MM.1S (cell line): ENCODE data around the gene FOXP4.

ENCODE experiments used
- EZH2 ChIP-seq: fragments of 300-600 bp; sonication (generic); optimal IDR thresholded peaks from 2 replicates; pipeline ENCODE3; 2017; ENCODE audit warnings: low read depth, mild to moderate bottlenecking, antibody characterized with exemption, low read length, mixed read lengths
- EZH2phosphoT487 ChIP-seq: fragments of 300-600 bp; sonication (generic); IDR thresholded peaks from 2 replicates; pipeline ENCODE4 v1.6.1; 2018; ENCODE audit warnings: antibody characterized with exemption, low read length
- TF ChIP-seq, protein P1 (sequence below): fragments of 300-600 bp; sonication (generic); IDR thresholded peaks from 2 replicates; pipeline ENCODE4 v1.5.1; 2016; ENCODE audit warnings: antibody characterized with exemption, low read length, mixed read lengths

DNA sequence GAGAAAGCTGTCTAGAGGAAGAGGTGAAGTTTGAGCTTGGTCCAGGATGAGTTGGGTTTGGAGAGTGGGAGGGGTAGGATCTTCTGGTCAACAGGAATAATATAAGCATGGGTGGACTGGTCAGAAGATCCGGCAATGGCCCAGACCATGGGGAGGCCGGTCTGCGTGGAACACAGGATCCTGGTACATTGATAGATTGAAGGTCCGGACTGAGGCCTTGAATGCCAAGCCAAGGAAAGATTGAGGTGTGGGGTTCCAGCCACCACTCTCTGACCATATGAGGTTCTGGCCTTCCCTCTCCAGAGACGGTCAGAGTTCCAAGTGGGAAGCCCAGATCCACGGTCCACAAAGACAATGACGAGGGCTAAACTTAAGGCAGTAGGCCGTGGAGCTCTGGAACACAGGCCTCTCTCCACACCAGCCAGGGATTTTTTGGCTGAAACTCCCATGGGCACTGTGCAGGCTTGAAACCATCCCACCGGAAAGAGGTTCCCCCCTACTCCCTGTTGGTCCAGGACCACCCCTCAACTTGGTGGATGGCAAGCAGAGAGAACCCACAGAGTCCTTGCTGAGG, 95.3 kb downstream of the FOXP4 start:
- TF ChIP-seq, protein P1, sequence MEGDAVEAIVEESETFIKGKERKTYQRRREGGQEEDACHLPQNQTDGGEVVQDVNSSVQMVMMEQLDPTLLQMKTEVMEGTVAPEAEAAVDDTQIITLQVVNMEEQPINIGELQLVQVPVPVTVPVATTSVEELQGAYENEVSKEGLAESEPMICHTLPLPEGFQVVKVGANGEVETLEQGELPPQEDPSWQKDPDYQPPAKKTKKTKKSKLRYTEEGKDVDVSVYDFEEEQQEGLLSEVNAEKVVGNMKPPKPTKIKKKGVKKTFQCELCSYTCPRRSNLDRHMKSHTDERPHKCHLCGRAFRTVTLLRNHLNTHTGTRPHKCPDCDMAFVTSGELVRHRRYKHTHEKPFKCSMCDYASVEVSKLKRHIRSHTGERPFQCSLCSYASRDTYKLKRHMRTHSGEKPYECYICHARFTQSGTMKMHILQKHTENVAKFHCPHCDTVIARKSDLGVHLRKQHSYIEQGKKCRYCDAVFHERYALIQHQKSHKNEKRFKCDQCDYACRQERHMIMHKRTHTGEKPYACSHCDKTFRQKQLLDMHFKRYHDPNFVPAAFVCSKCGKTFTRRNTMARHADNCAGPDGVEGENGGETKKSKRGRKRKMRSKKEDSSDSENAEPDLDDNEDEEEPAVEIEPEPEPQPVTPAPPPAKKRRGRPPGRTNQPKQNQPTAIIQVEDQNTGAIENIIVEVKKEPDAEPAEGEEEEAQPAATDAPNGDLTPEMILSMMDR: no peak
- TF ChIP-seq EZH2phosphoT487 (no peak), EZH2 (no peak)
